Mesendoderm (in vitro differentiated cells): ENCODE data around the gene PI4K2B.
"Not testable (repeated sequence)": the region's sequence is repeated elsewhere in the genome, so short reads cannot be mapped to it uniquely, and the experiment has no call there.

ENCODE experiments used
- DNase-seq: peaks from one replicate; pipeline ENCODE4 v3.0.0; 2013
- H2AK5ac ChIP-seq: 2 replicates; pipeline ENCODE4 v1.6.1; 2013; ENCODE audit warnings: low read length, inconsistent platforms
- H2BK120ac ChIP-seq: 2 replicates; pipeline ENCODE4 v1.6.1; 2013; ENCODE audit warnings: low read depth, mild to moderate bottlenecking, low read length, moderate library complexity, mixed read lengths
- H2BK15ac ChIP-seq: replicated peaks from 2 replicates; pipeline ENCODE4 v1.6.1; 2013; ENCODE audit warnings: low read depth, mild to moderate bottlenecking, moderate library complexity
- H2BK5ac ChIP-seq: 2 replicates; pipeline ENCODE4 v1.6.1; 2013; ENCODE audit warnings: low read length, inconsistent platforms
- H3K18ac ChIP-seq: 2 replicates; pipeline ENCODE4 v1.6.1; 2013; ENCODE audit warnings: mild to moderate bottlenecking, low read length, mixed read lengths
- H3K23ac ChIP-seq: one replicate; pipeline ENCODE4 v1.6.1; 2013; ENCODE audit warnings: low read length
- H3K27ac ChIP-seq: 2 replicates; pipeline ENCODE4 v1.5.1; 2013; ENCODE audit warnings: low read depth, mild to moderate bottlenecking, inconsistent platforms, low read length, moderate library complexity
- H3K27me3 ChIP-seq: 2 replicates; pipeline ENCODE4 v1.6.1; 2013; ENCODE audit warnings: low read length, control low read depth, mild to moderate bottlenecking, inconsistent platforms; ENCODE audit not compliant: insufficient read depth, poor library complexity
- H3K36me3 ChIP-seq: 2 replicates; pipeline ENCODE4 v1.6.1; 2013; ENCODE audit warnings: low read length, inconsistent platforms; ENCODE audit not compliant: control insufficient read depth, insufficient read depth
- H3K4ac ChIP-seq: one replicate; pipeline ENCODE4 v1.6.1; 2013; ENCODE audit warnings: low read depth, mild to moderate bottlenecking, low read length, moderate library complexity
- H3K4me1 ChIP-seq: 2 replicates; pipeline ENCODE4 v1.6.1; 2013; ENCODE audit warnings: low read depth, low read length, inconsistent platforms; ENCODE audit not compliant: control insufficient read depth
- H3K4me2 ChIP-seq: 2 replicates; pipeline ENCODE4 v1.6.1; 2013; ENCODE audit warnings: low read length
- H3K4me3 ChIP-seq: 2 replicates; pipeline ENCODE4 v1.5.1; 2013; ENCODE audit warnings: mild to moderate bottlenecking, low read length
- H3K56ac ChIP-seq: one replicate; pipeline ENCODE4 v1.6.1; 2013; ENCODE audit warnings: low read length
- H3K79me1 ChIP-seq: 2 replicates; pipeline ENCODE4 v1.6.1; 2013; ENCODE audit warnings: low read length, inconsistent platforms
- H3K79me2 ChIP-seq: 2 replicates; pipeline ENCODE4 v1.6.1; 2013; ENCODE audit warnings: mild to moderate bottlenecking, low read length; ENCODE audit not compliant: control insufficient read depth, insufficient read depth
- H3K9ac ChIP-seq: 2 replicates; pipeline ENCODE4 v1.6.1; 2013; ENCODE audit warnings: low read length, inconsistent platforms
- H4K5ac ChIP-seq: one replicate; pipeline ENCODE4 v1.6.1; 2013; ENCODE audit warnings: low read length
- H4K8ac ChIP-seq: one replicate; pipeline ENCODE4 v1.6.1; 2013; ENCODE audit warnings: low read depth, mild to moderate bottlenecking, control low read depth, low read length, moderate library complexity
- WGBS: extraction: QIAGEN DNeasy Blood & Tissue Kit; methylation state at CpG from one replicate; pipeline ENCODE4 v1.1.7; 2013; ENCODE audit warnings: low lambda C conversion rate, missing lambda C conversion rate; ENCODE audit not compliant: insufficient coverage; ENCODE audit errors: extremely low coverage; 5-methylcytosine and 5-hydroxymethylcytosine counted together

Gene PI4K2B

GRCh38 chr4:25253071-25253445 lies 19.2 kb downstream of the PI4K2B start:
- H4K5ac ChIP-seq = no peak overlapping the region
- no peaks in the 10 kb centered on the region for H3K79me1 ChIP-seq
- peaks cover 2% of the 10 kb centered on the region for H3K36me3 ChIP-seq
- H3K4ac ChIP-seq = no peak overlapping the region
- H3K27ac ChIP-seq = no peak overlapping the region
- H2AK5ac ChIP-seq = no peak overlapping the region
- no peak for DNase-seq
- H3K79me2 ChIP-seq = peaks cover 2% of the 10 kb centered on the region
- no peak overlapping the region for H2BK15ac ChIP-seq
- no peak overlapping the region for H3K18ac ChIP-seq
- H3K23ac ChIP-seq = no peak overlapping the region
- no peak overlapping the region for H3K4me2 ChIP-seq
- H3K9ac ChIP-seq = no peak overlapping the region
- no peaks in the 10 kb centered on the region for H3K4me1 ChIP-seq
- WGBS = no CpG with 5 or more reads among the region's 2 CpGs
- no peaks in the 10 kb centered on the region for H3K27me3 ChIP-seq
- no peak overlapping the region for H2BK120ac ChIP-seq
- H2BK5ac ChIP-seq = no peak overlapping the region
- H4K8ac ChIP-seq = no peak overlapping the region
- H3K4me3 ChIP-seq = no peak overlapping the region
- H3K56ac ChIP-seq = no peak overlapping the region

GRCh38 chr4:25253786-25254185 lies 20.0 kb downstream of the PI4K2B start:
- H3K4ac ChIP-seq, H3K18ac ChIP-seq, H2BK15ac ChIP-seq, DNase-seq, H3K4me1 ChIP-seq, H3K56ac ChIP-seq, H2BK5ac ChIP-seq, H3K79me2 ChIP-seq, H3K4me3 ChIP-seq, H4K5ac ChIP-seq, H3K9ac ChIP-seq, H3K36me3 ChIP-seq, H3K23ac ChIP-seq, H4K8ac ChIP-seq, H2BK120ac ChIP-seq, H2AK5ac ChIP-seq, H3K27me3 ChIP-seq, H3K4me2 ChIP-seq, H3K79me1 ChIP-seq, H3K27ac ChIP-seq: not testable (repeated sequence)
- no CpG with 5 or more reads among the region's 12 CpGs for WGBS

GRCh38 chr4:25258980-25259578 lies 25.2 kb downstream of the PI4K2B start:
- Histone ChIP-seq H3K36me3 (peaks cover 2% of the 10 kb centered on the region), H3K4me3 (no peak overlapping the region), H3K27ac (no peak overlapping the region), H3K56ac (no peak overlapping the region), H3K4ac (no peak overlapping the region), H4K5ac (no peak overlapping the region), H3K79me2 (no peaks in the 10 kb centered on the region), H3K9ac (no peak overlapping the region), H3K18ac (no peak overlapping the region), H2BK120ac (no peak overlapping the region), H2BK15ac (no peak overlapping the region), H2AK5ac (no peak overlapping the region), H4K8ac (no peak overlapping the region), H3K4me1 (no peaks in the 10 kb centered on the region), H3K4me2 (no peak overlapping the region), H3K23ac (no peak overlapping the region), H2BK5ac (no peak overlapping the region), H3K79me1 (no peaks in the 10 kb centered on the region), H3K27me3 (no peaks in the 10 kb centered on the region)
- no CpG with 5 or more reads among the region's 2 CpGs for WGBS
- peak; percentile 37 for DNase-seq

- Histone ChIP-seq H3K4me2 (no peak overlapping the region), H3K79me1 (no peaks in the 10 kb centered on the region), H3K36me3 (no peaks in the 10 kb centered on the region), H3K4me1 (no peaks in the 10 kb centered on the region), H3K27me3 (no peaks in the 10 kb centered on the region), H3K4me3 (no peak overlapping the region), H2BK15ac (no peak overlapping the region), H3K4ac (no peak overlapping the region), H3K9ac (no peak overlapping the region), H4K8ac (no peak overlapping the region), H2BK5ac (no peak overlapping the region), H3K23ac (no peak overlapping the region), H3K79me2 (no peaks in the 10 kb centered on the region), H3K27ac (no peak overlapping the region), H2AK5ac (no peak overlapping the region), H4K5ac (no peak overlapping the region), H3K56ac (no peak overlapping the region), H2BK120ac (no peak overlapping the region), H3K18ac (no peak overlapping the region)
- WGBS = no CpG with 5 or more reads among the region's 3 CpGs
- DNase-seq = no peak
Measured at GRCh38 chr4:25271866-25272265, 38.0 kb downstream of the PI4K2B start.

- Histone ChIP-seq H2BK120ac (no peak overlapping the region), H2BK5ac (no peak overlapping the region), H3K27me3 (no peaks in the 10 kb centered on the region), H3K56ac (no peak overlapping the region), H3K79me2 (no peaks in the 10 kb centered on the region), H3K4me3 (no peak overlapping the region), H3K79me1 (no peaks in the 10 kb centered on the region), H3K4me1 (no peaks in the 10 kb centered on the region), H3K23ac (no peak overlapping the region), H3K18ac (no peak overlapping the region), H3K9ac (no peak overlapping the region), H3K4me2 (no peak overlapping the region), H2BK15ac (no peak overlapping the region), H3K36me3 (no peaks in the 10 kb centered on the region), H4K5ac (no peak overlapping the region), H3K4ac (no peak overlapping the region), H4K8ac (no peak overlapping the region), H2AK5ac (no peak overlapping the region), H3K27ac (no peak overlapping the region)
- DNase-seq = no peak
- no CpG with 5 or more reads among the region's 4 CpGs for WGBS
Measured at GRCh38 chr4:25280210-25280609, 46.4 kb downstream of the PI4K2B start.

- Histone ChIP-seq H3K79me1 (no peaks in the 10 kb centered on the region), H3K36me3 (no peaks in the 10 kb centered on the region), H4K5ac (no peak overlapping the region), H3K4me1 (no peaks in the 10 kb centered on the region), H3K27me3 (no peaks in the 10 kb centered on the region), H2AK5ac (no peak overlapping the region), H3K4me2 (no peak overlapping the region), H3K79me2 (no peaks in the 10 kb centered on the region), H3K18ac (no peak overlapping the region), H2BK15ac (no peak overlapping the region), H3K56ac (no peak overlapping the region), H3K23ac (no peak overlapping the region), H4K8ac (no peak overlapping the region), H3K9ac (no peak overlapping the region), H3K4ac (no peak overlapping the region), H2BK120ac (no peak overlapping the region), H3K27ac (no peak overlapping the region), H3K4me3 (no peak overlapping the region), H2BK5ac (no peak overlapping the region)
- WGBS = no CpG with 5 or more reads among the region's 3 CpGs
- no peak for DNase-seq
Measured at GRCh38 chr4:25283948-25284347, 50.1 kb downstream of the PI4K2B start.
